Activated T-cell treated with anti-CD3 and anti-CD28 coated beads for 4 hours (primary cell): Measurements from ENCODE around the gene CTSL.
A peak's percentile ranks its signal among the peaks of the same experiment; 100 is the strongest.

Experiments
- DNase-seq: peaks from one replicate; pipeline ENCODE4 v3.0.0-alpha.2; 2020

Gene CTSL

GRCh38 chr9:87725900-87726709, at the start of gene CTSL:
TSS of gene CTSL (plus strand) at chr9:87726119. CDS start at chr9:87727604, 1,485 bp downstream.
- DNase-seq, result peak; percentile 44

GRCh38 chr9:87676976-87677775, 48.7 kb upstream of the CTSL start:
- no peak for DNase-seq

GRCh38 chr9:87677776-87678587, 47.9 kb upstream of the CTSL start:
- no peak for DNase-seq

GRCh38 chr9:87678650-87679355, 47.1 kb upstream of the CTSL start:
- DNase-seq, result peak; percentile 24

GRCh38 chr9:87681271-87682061, 44.5 kb upstream of the CTSL start:
- DNase-seq, result no peak

- no peak for DNase-seq
These were observed 43.8 kb upstream of the CTSL start for GRCh38 chr9:87682085-87682484.

GRCh38 chr9:87682618-87683017, 43.3 kb upstream of the CTSL start:
- no peak for DNase-seq

- DNase-seq, result no peak
These were observed 41.9 kb upstream of the CTSL start for GRCh38 chr9:87683751-87684626.

GRCh38 chr9:87684627-87685219, 41.2 kb upstream of the CTSL start:
- no peak for DNase-seq

GRCh38 chr9:87685441-87685840, 40.5 kb upstream of the CTSL start:
- DNase-seq, result no peak

- no peak for DNase-seq
These were observed 39.9 kb upstream of the CTSL start for GRCh38 chr9:87685871-87686519.

GRCh38 chr9:87686520-87687090, 39.3 kb upstream of the CTSL start:
- no peak for DNase-seq

- DNase-seq, result no peak
These were observed 38.7 kb upstream of the CTSL start for GRCh38 chr9:87687207-87687606.

GRCh38 chr9:87694236-87694755, 31.6 kb upstream of the CTSL start:
- DNase-seq, result no peak

- DNase-seq, result no peak
These were observed 30.4 kb upstream of the CTSL start for GRCh38 chr9:87695523-87695922.

- no peak for DNase-seq
These were observed 29.3 kb upstream of the CTSL start for GRCh38 chr9:87696641-87697040.

- no peak for DNase-seq
These were observed 27.7 kb upstream of the CTSL start for GRCh38 chr9:87698069-87698809.

GRCh38 chr9:87699835-87700234, 26.1 kb upstream of the CTSL start:
- DNase-seq, result no peak
